Skeletal muscle cell (primary cell): Measurements from ENCODE around the gene HYDIN.
"Not testable (repeated sequence)": the region's sequence is repeated elsewhere in the genome, so short reads cannot be mapped to it uniquely, and the experiment has no call there.

ENCODE experiments used
- DNase-seq: peaks from one replicate; pipeline ENCODE4 v3.0.0-alpha.2; 2010; ENCODE audit warnings: low read depth
- H3K4me3 ChIP-seq: 2 replicates; pipeline ENCODE4 v1.5.1; 2011; ENCODE audit warnings: low read depth, mild to moderate bottlenecking, control low read depth, low read length, moderate library complexity

The HYDIN gene

GRCh38 chr16:70922164-70922563 lies 308.4 kb downstream of the HYDIN start:
- DNase-seq, H3K4me3 ChIP-seq: not testable (repeated sequence)

GRCh38 chr16:70920661-70921060 lies 309.9 kb downstream of the HYDIN start:
- not testable (repeated sequence) for DNase-seq, H3K4me3 ChIP-seq

GRCh38 chr16:70888208-70888607 lies 342.3 kb downstream of the HYDIN start:
- not testable (repeated sequence) for DNase-seq, H3K4me3 ChIP-seq

DNA sequence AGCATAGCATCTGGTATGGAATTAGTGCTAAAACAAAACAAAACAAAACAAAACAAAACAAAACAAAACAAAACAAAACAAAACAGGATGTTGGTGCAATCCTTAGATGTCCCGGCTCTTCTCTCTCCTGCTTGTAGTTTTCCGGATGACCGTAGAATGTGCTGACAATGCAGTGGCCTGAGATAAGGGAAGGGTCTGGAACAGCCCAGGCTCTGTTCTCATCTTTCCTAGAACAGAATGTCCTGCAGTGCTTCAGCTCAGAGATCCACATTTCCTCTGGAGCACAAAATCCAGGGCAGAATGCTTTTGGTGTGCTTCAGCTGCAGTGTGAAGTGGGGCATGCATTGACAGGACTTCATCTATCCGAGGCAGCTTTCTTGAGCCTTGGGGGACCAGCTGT lies 345.9 kb downstream of the HYDIN start:
- H3K4me3 ChIP-seq, DNase-seq: not testable (repeated sequence)

DNA sequence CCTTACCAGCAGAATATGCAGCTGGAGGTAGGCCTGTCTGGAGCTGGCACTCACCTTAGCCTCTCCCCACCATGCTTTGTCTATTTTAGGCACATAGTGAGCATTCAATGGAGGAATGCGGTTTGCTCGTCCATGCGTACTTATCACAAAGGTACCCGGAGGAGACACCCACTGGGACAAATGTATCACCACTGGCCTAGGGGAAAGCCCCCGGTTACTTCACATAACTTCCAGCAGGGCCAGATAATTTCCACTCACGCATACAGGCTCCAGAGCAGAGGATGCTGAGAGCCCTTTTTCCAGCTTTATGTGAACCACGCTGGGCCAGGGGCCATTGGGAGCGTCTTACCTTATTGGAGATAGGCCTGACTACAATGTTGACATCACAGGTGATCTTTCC lies 348.2 kb downstream of the HYDIN start:
- H3K4me3 ChIP-seq, DNase-seq: not testable (repeated sequence)

GRCh38 chr16:70877895-70878294 lies 352.6 kb downstream of the HYDIN start:
- H3K4me3 ChIP-seq, DNase-seq: not testable (repeated sequence)

- H3K4me3 ChIP-seq, DNase-seq: not testable (repeated sequence)
Observed at GRCh38 chr16:70876442-70876841, 354.1 kb downstream of the HYDIN start.

GRCh38 chr16:70864698-70865097 lies 365.8 kb downstream of the HYDIN start:
- H3K4me3 ChIP-seq, DNase-seq: not testable (repeated sequence)

DNA sequence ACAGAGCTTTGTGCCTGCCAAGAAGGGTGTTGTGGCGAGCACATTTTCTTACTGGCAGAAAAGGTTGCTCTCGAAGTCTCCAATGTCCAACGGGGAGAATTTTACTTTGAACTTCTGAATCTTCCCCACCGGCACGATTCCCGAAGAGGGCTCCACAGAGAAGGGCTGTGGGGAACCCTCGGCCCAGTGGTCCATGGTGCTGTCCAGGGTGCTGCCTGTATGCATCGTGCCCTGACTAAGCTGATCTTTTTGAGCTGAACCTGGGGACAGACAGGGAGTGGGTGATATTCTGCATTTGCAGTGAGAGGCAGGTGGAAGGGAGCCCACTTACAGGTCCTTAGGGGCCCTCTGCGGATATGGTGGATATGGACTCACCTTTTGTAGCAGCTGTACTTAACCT lies 368.5 kb downstream of the HYDIN start:
- not testable (repeated sequence) for H3K4me3 ChIP-seq, DNase-seq

GRCh38 chr16:70851299-70851698 lies 379.2 kb downstream of the HYDIN start:
- H3K4me3 ChIP-seq, DNase-seq: not testable (repeated sequence)

DNA sequence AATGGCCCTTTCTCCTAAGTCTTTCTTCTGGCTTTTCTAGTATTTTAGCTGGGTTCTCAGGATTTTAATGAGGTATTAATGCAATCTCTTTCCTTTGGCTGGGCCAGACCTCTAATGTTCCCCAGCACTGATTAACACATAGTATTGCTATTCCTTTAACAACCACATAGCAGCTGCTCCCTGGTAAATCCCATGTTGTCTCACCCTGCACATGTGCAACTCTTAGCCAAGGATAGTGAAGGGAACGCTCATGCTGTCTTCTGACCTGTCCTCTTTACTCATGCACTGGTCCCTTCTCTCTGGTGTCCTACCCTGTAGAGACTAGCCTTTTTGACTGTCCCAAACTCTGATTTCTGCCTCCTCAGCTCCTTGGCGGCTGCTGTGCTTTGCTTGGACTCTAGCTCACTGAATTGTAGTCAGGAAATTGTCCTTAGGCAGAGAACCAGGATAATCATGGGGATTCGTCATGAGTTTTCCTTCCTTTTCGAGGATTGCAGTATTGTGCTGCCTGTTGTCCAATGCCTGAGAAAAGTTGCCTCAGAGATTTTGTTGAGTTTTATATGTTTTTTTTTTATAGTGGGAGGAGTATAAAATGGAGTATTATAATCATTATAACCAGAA lies 406.9 kb downstream of the HYDIN start:
- not testable (repeated sequence) for DNase-seq

DNA sequence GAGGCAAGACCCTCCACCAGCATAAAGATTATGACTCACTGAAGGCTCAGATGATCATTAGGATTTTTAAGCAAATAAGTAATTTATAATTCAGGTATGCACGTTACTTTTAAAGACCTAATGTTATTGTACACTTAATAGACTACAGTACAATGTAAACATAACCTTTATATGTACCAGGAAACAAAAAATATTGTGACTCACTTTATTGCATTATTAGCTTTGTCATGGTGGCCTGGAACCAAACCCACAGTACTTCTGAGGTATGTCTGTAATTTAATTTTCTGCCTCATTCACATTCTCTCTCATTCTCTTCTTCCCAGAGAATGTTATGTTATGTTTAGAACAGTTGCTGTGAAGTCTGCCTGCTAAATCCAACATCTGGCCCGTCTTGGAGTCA lies 407.8 kb downstream of the HYDIN start:
- not testable (repeated sequence) for DNase-seq, H3K4me3 ChIP-seq

More for the DNA sequence above, 406.9 kb downstream of the HYDIN start:
- H3K4me3 ChIP-seq, result not testable (repeated sequence)

GRCh38 chr16:70818088-70818487 lies 412.4 kb downstream of the HYDIN start:
- not testable (repeated sequence) for H3K4me3 ChIP-seq, DNase-seq

- no peak for DNase-seq
- H3K4me3 ChIP-seq, result no peak overlapping the region
Observed at GRCh38 chr16:70809392-70810060, 421.0 kb downstream of the HYDIN start.

GRCh38 chr16:70808371-70808770 lies 422.2 kb downstream of the HYDIN start:
- H3K4me3 ChIP-seq, result no peak overlapping the region

GRCh38 chr16:70805787-70806186 lies 424.7 kb downstream of the HYDIN start:
- H3K4me3 ChIP-seq, result no peak overlapping the region
- DNase-seq, result peak; percentile 39

More at GRCh38 chr16:70808371-70808770, 422.2 kb downstream of the HYDIN start:
- no peak for DNase-seq

- no peak overlapping the region for H3K4me3 ChIP-seq
- DNase-seq, result no peak
Observed at GRCh38 chr16:70805380-70805779, 425.1 kb downstream of the HYDIN start.

- no peak overlapping the region for H3K4me3 ChIP-seq
- no peak for DNase-seq
Observed at GRCh38 chr16:70804734-70805169, 425.8 kb downstream of the HYDIN start.

DNA sequence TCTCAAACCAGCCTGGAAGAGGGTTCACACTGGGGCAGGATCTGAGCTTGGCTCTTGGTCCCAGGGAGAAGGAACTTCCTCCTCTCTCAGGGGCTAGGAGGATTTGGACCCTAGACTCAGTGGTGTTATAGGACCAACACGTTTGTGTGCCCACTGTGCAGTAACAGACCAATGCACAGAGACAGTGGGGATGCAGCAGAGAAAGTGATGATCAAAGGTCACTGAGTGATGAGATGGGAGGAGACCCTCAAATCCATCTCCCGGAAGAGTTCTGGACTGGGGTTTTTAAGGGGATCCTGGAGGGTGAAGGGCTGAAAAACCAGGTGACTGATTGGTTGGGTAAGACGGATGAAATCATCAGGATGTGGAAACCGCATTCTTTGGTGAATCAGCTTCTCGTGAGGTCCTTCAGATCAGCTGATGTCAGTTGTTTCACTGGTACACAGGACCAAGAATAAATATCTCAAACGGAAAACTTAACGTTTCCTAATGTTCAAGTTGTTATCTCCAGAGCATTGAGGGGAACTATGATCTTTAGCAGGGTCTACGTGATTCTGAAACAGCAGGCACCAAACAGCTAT lies 426.3 kb downstream of the HYDIN start:
- peak; percentile 73 for DNase-seq
- no peak overlapping the region for H3K4me3 ChIP-seq

DNA sequence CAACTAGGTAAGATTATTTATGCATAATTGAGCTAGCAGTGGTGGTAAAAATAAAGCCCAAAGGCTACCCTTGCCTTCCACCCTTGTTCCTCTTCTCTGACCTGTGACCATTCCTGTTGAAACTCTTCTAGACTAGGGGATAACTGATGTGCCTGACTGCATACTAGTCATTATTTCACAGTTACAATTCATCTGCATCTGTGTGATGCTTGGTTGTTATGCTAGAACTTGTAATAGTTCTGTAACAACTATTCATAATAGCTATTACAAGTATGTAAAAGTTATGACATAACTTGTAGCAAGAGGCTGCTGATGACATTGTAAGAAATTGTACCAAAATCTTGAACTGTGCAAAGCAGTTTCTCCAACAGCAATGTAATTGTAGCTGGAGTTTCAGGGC lies 427.2 kb downstream of the HYDIN start:
- no peak overlapping the region for H3K4me3 ChIP-seq
- DNase-seq, result no peak

GRCh38 chr16:70801611-70802010 lies 428.9 kb downstream of the HYDIN start:
- H3K4me3 ChIP-seq, result no peak overlapping the region
- DNase-seq, result no peak
